ENCODE data around the gene FGFRL1. TPM values are rescaled to one million over a fixed set of nuclear protein-coding genes. Genes with fewer than 3 reads are reported as not detected.

Gene FGFRL1
- total RNA-seq, 1 donor, result 8.6 TPM

DNA sequence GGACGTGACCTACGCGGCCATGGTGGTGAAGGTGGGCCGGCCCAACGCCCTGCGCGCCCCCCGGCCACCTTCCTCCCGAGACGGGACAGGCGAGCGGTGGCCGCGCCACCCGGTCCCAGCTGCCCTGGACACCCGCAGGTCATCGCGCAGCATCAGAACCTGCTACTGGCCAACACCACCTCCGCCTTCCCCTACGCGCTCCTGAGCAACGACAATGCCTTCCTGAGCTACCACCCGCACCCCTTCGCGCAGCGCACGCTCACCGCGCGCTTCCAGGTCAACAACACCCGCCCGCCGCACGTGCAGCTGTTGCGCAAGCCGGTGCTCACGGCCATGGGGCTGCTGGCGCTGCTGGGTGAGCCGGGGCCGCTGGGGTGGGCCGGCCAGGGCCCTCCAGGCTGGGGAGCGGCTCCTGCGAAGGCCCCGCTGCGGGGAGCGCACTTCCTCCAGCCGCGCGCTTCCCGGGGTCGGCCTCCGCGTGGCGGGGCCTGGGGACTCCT is 9.2 kb upstream of the FGFRL1 start:
- H3K4me3 ChIP-seq (ENCODE audit: low read depth, low read length), result no peak overlapping the region
- peak; percentile 43 for DNase-seq (ENCODE audit: low read depth)
- TF ChIP-seq CTCF (IDR thresholded peaks at IDR 0.05; ENCODE audit: insufficient read depth, low read depth, low read length), result no peak

GRCh38 chr4:1002631-1003251 is 8.7 kb upstream of the FGFRL1 start:
- no peak for DNase-seq (ENCODE audit: low read depth)
- TF ChIP-seq CTCF (IDR thresholded peaks at IDR 0.05; ENCODE audit: insufficient read depth, low read depth, low read length), result no peak
- no peak overlapping the region for H3K4me3 ChIP-seq (ENCODE audit: low read depth, low read length)

DNA sequence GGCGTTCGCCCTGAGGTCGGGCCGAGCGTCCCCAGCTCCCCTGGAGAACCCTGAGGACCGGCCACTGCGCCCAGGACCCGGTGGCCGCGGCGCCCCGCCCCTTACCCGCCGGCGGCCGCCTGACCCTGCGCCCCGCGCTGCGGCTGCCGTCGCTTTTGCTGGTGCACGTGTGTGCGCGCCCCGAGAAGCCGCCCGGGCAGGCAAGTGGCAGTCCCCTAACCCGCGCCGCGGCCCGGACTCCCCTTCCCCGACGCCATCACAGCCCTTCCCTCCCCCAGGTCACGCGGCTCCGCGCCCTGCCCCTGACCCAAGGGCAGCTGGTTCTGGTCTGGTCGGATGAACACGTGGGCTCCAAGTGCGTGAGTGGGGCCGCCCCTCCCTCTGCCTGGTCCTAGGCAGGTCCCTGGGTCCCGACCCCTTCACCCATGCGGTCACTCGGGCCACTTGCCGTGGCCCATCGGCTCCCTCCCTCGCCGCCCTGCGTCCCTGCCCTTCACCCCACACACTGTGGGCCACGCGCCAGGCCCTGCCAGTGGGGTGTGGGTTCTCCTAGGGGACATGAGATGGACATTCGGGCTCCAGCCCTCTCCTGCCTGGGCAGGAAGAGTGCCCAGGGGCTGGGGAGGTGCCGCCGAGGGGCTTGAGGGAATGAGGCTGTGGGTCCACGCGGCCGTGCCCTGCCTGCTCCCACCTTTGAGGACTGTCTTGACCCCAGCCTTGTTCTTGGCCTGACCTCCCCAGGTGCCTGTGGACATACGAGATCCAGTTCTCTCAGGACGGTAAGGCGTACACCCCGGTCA is 8.0 kb upstream of the FGFRL1 start:
- no peak for DNase-seq (ENCODE audit: low read depth)
- H3K4me3 ChIP-seq (ENCODE audit: low read depth, low read length), result no peak overlapping the region
- no peak for TF ChIP-seq CTCF (IDR thresholded peaks at IDR 0.05; ENCODE audit: insufficient read depth, low read depth, low read length)

GRCh38 chr4:1004071-1004418 is 7.4 kb upstream of the FGFRL1 start:
- no peak for TF ChIP-seq CTCF (IDR thresholded peaks at IDR 0.05; ENCODE audit: insufficient read depth, low read depth, low read length)
- no peak overlapping the region for H3K4me3 ChIP-seq (ENCODE audit: low read depth, low read length)
- DNase-seq (ENCODE audit: low read depth), result no peak

DNA sequence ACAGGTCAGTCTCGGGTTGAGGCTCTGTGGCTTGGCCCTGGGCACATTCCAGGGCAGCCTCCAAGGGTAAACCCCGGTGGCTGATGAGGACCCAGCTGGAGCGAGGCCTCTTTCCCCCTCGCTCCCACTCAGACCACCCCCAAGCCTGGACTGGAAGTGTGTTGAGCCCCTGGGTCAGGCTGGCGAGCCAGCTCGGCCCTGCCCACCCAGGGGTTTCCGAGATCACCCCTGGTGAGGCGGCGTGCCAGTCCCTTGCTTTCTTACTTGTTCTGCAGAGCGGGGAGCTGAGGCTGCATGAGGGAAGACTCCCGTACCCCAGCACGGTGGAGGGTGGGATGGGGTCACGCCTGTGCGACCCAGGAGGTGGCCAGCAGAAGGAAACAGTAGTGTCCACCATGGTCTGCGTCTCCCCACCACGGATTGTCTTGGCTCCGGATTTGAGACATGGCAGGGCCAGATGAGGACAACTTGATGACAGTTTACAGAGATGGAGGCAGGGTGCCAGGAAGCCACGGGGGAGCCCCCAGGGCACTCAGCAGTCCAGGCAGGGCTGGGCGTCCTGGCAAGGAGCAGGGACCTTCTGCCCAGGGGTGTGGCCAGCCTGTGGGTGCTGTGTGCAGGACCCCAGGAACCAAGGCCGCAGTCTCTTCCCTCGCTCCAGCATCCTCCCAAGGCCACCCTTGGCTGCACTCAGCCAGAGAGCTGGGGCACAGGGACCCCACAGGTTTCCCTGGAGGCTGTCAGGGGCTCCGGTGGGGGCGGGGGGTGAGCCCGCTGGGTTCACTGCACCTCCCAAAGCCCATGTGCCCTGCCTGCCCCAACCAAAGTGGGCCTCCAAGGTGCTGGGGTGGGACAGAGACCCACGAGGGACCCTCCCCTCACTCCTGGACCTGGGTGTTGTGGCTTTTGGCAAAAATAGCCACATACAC is 6.6 kb upstream of the FGFRL1 start:
- no peak for DNase-seq (ENCODE audit: low read depth)
- no peak overlapping the region for H3K4me3 ChIP-seq (ENCODE audit: low read depth, low read length)

More for the DNA sequence above, 6.6 kb upstream of the FGFRL1 start:
- TF ChIP-seq CTCF (IDR thresholded peaks at IDR 0.05; ENCODE audit: insufficient read depth, low read depth, low read length), result no peak
